Measurements from ENCODE around the gene TMEM120A. TPM values are rescaled to one million over a fixed set of nuclear protein-coding genes. Genes with fewer than 3 reads are reported as not detected.

The TMEM120A gene
- total RNA-seq, 1 donor from 2014 or later: 17.4 TPM

DNA sequence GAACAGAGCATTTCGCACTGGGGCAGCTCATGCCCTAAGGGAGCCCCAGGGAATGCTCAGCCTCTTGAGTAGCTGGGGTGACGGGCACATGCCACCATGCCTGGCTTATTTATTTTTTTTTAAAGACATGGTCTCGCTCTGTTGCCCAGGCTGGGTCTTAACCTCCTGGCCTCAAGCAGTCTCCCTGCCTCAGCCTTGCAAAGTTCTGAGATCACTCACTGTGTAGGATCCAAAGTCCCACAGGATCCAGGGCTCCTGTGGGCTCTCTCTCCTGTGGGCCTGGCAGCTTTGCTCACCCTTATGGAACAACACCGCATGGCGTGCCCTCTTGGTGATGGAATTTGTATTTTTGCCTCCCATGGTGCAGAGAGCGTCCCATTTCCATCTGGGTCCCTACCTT lies 34.0 kb downstream of the TMEM120A start:
- H3K4me3 ChIP-seq (ENCODE audit: low read depth, low read length): no peak overlapping the region
- peaks cover 1% of the 10 kb centered on the region for H3K36me3 ChIP-seq (ENCODE audit: control insufficient read depth, insufficient read depth, low read length)
- TF ChIP-seq, protein P1, sequence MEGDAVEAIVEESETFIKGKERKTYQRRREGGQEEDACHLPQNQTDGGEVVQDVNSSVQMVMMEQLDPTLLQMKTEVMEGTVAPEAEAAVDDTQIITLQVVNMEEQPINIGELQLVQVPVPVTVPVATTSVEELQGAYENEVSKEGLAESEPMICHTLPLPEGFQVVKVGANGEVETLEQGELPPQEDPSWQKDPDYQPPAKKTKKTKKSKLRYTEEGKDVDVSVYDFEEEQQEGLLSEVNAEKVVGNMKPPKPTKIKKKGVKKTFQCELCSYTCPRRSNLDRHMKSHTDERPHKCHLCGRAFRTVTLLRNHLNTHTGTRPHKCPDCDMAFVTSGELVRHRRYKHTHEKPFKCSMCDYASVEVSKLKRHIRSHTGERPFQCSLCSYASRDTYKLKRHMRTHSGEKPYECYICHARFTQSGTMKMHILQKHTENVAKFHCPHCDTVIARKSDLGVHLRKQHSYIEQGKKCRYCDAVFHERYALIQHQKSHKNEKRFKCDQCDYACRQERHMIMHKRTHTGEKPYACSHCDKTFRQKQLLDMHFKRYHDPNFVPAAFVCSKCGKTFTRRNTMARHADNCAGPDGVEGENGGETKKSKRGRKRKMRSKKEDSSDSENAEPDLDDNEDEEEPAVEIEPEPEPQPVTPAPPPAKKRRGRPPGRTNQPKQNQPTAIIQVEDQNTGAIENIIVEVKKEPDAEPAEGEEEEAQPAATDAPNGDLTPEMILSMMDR (IDR thresholded peaks at IDR 0.05; ENCODE audit: insufficient read depth, low read length, poor library complexity, severe bottlenecking): no peak
- DNase-seq (ENCODE audit: low read depth): no peak
- H3K27me3 ChIP-seq (ENCODE audit: control insufficient read depth, insufficient read depth, low read length): no peaks in the 10 kb centered on the region

DNA sequence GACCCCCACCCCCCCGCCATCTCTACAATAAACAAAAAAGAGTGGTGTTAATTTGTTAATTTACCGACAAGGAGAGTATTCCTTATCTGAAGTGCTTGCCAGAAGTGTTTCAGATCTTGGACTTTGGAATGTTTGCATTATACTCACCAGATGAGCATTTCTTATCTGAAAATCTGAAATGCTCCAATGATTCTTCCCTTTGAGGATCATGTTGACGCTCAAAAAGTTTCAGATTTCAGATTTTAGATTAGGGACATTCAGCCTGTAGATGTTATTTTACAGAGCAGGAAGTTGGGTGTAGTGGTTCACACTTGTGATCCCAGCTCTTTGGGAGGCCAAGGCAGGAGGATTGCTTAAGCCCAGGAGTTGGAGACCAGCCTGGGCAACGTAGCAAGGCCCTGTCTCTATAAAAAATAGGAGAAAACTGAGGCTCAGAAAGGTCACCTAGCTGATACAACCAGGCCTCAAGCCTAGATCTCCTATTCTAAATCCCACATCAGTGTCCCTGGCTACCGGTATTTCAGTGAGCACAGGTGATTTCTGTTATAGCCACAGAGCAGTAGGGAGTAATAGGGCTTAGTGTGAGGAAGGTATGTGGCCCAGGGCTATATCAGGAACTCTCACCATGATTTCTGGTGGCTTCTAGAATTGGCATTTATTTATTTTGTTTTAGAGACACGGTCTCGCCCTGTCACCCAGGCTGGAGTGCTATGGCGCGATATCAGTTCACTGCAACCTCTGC lies 35.4 kb downstream of the TMEM120A start:
- H3K36me3 ChIP-seq (ENCODE audit: control insufficient read depth, insufficient read depth, low read length): peaks cover 1% of the 10 kb centered on the region
- no peaks in the 10 kb centered on the region for H3K27me3 ChIP-seq (ENCODE audit: control insufficient read depth, insufficient read depth, low read length)
- no peak for DNase-seq (ENCODE audit: low read depth)
- no peak overlapping the region for H3K4me3 ChIP-seq (ENCODE audit: low read depth, low read length)
- TF ChIP-seq, protein P1 (IDR thresholded peaks at IDR 0.05; ENCODE audit: insufficient read depth, low read length, poor library complexity, severe bottlenecking): no peak

DNA sequence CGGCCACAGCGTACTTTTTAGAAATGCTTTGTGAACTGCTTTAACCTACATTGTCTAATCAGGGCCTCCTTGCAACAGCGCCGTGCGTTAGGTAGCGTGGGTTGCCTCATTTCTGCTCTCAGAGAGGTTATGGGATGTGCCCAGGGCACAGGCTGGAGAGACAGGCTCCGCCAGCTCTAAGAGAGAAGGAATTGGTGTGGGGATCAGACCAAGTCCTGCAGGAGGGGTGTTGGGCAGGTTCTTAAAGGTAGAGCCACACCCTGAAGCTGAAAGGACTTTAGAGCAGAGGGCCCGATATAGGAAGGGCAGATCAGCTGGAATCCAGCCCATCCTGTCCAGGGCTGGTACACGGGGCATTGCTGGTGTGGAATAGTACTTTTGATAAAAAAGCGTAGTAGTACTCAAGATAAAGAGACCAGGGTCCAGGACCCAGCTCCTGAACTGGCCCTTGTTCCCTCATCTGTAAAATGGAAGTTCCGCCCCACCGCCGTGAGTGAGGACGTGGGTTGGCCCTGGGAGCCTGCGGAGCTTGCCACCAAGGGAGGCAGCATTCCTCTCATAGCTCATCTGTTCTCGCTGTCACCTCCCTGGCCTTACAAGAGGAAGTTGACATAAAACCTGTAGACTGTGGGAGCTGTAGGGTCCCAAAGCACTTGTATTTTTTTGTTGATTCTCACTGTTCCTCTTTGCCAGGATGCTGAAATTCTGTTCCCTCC lies 37.2 kb downstream of the TMEM120A start:
- no peak for DNase-seq (ENCODE audit: low read depth)
- Histone ChIP-seq H3K27me3 (ENCODE audit: control insufficient read depth, insufficient read depth, low read length) (no peaks in the 10 kb centered on the region), H3K4me3 (ENCODE audit: low read depth, low read length) (no peak overlapping the region), H3K36me3 (ENCODE audit: control insufficient read depth, insufficient read depth, low read length) (no peaks in the 10 kb centered on the region)
- TF ChIP-seq, protein P1 (IDR thresholded peaks at IDR 0.05; ENCODE audit: insufficient read depth, low read length, poor library complexity, severe bottlenecking): no peak

DNA sequence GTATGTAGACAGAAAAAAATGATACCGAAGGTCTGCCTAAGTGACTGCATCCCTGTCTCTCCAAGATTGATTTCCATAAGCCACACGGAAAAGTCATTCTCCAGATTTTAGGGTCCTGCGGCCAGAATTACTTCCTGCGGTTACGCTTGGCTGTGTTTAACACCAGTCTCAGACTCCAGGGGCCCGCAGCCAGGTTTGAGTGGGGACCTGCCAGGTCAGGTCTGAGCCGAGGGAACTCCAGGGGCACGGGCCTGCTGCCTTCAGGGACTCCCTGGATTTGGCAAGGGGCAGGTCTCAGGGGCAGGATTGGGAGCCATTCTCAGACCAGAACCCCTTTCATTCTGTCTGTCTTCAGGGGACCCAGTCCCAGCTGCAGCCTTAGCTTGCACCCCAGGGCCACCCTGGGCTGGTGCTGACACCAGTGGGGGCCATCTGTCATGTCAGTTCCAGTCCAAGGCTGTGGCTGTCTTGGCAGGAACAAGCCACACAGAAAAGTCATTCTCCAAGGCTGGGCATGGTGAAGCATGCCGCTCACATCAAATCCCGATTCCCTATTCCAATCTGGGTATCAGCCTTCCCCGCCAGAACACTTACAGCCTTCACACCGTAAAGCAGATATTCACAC lies 39.0 kb downstream of the TMEM120A start:
- TF ChIP-seq, protein P1 (IDR thresholded peaks at IDR 0.05; ENCODE audit: insufficient read depth, low read length, poor library complexity, severe bottlenecking): no peak
- no peaks in the 10 kb centered on the region for H3K36me3 ChIP-seq (ENCODE audit: control insufficient read depth, insufficient read depth, low read length)

DNA sequence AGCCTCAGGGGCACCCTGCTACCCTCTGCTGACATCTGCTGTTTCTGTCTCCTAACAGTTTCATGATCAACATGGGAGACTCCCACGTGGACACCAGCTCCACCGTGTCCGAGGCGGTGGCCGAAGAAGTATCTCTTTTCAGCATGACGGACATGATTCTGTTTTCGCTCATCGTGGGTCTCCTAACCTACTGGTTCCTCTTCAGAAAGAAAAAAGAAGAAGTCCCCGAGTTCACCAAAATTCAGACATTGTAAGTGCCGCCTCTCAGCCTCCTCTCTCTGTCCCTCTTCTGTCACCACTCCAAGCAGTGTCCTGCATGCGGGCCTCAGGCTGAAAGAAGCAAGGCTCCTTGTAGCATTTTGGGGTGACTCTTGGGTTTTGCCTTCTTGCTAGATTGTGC lies 40.5 kb downstream of the TMEM120A start:
- TF ChIP-seq, protein P1 (IDR thresholded peaks at IDR 0.05; ENCODE audit: insufficient read depth, low read length, poor library complexity, severe bottlenecking): no peak
- Histone ChIP-seq H3K4me3 (ENCODE audit: low read depth, low read length) (no peak overlapping the region), H3K36me3 (ENCODE audit: control insufficient read depth, insufficient read depth, low read length) (no peaks in the 10 kb centered on the region), H3K27me3 (ENCODE audit: control insufficient read depth, insufficient read depth, low read length) (no peaks in the 10 kb centered on the region)
- DNase-seq (ENCODE audit: low read depth): no peak

More for the DNA sequence above, 39.0 kb downstream of the TMEM120A start:
- DNase-seq (ENCODE audit: low read depth): no peak
- H3K4me3 ChIP-seq (ENCODE audit: low read depth, low read length): no peak overlapping the region
- H3K27me3 ChIP-seq (ENCODE audit: control insufficient read depth, insufficient read depth, low read length): no peaks in the 10 kb centered on the region

Data from kidney epithelial cell (primary cell).